Ovary (tissue), 3 donors: ENCODE measurements around the gene HMSD.

Source experiments
- CTCF ChIP-seq, 3 donors: fragments of 450-650 bp in 2 of 3; fragments of 200-600 bp in 1 of 3; IDR thresholded peaks; one replicate each; pipeline versions ENCODE4 v1.5.1 to v1.8.0; 2016 to 2022; ENCODE audit warnings: antibody characterized with exemption in 3 of 3, mild to moderate bottlenecking in 1 of 3
- EP300 ChIP-seq: sonication (generic); formaldehyde crosslinking; IDR thresholded peaks from one replicate; pipeline ENCODE4 v1.6.1; 2017; ENCODE audit warnings: antibody characterized with exemption
- POLR2A ChIP-seq: fragments of 450-650 bp; IDR thresholded peaks from one replicate; pipeline ENCODE4 v1.6.1; 2017; ENCODE audit warnings: antibody characterized with exemption, mild to moderate bottlenecking, moderate library complexity
- donor health status: DM: no; HTN: no; CAD: no.

- no peak for TF ChIP-seq CTCF (IDR thresholded peaks at IDR 0.05)
- TF ChIP-seq EP300, result no peak
- TF ChIP-seq POLR2A, result no peak
These were observed 38.6 kb downstream of the HMSD start for GRCh38 chr18:63987743-63988142.
